Hepatocyte (in vitro differentiated cells): Measurements from ENCODE around the gene CD74.

ENCODE experiments used
- EZH2 ChIP-seq: fragments of 200-600 bp; sonication (generic); IDR thresholded peaks from 2 replicates; pipeline ENCODE4 v1.6.1; 2016; ENCODE audit warnings: antibody characterized with exemption, mild to moderate bottlenecking, borderline replicate concordance
- EZH2phosphoT487 ChIP-seq: fragments of 200-600 bp; sonication (generic); IDR thresholded peaks from one replicate; pipeline ENCODE4 v1.6.1; 2018; ENCODE audit warnings: antibody characterized with exemption, mild to moderate bottlenecking, low read depth, moderate library complexity; ENCODE audit not compliant: unreplicated experiment, severe bottlenecking
- TF ChIP-seq, protein P1 (sequence below): fragments of 200-600 bp; sonication (generic); IDR thresholded peaks from 2 replicates; pipeline ENCODE4 v1.5.1; 2016; ENCODE audit warnings: antibody characterized with exemption, mild to moderate bottlenecking; ENCODE audit not compliant: poor library complexity

- TF ChIP-seq, protein P1, sequence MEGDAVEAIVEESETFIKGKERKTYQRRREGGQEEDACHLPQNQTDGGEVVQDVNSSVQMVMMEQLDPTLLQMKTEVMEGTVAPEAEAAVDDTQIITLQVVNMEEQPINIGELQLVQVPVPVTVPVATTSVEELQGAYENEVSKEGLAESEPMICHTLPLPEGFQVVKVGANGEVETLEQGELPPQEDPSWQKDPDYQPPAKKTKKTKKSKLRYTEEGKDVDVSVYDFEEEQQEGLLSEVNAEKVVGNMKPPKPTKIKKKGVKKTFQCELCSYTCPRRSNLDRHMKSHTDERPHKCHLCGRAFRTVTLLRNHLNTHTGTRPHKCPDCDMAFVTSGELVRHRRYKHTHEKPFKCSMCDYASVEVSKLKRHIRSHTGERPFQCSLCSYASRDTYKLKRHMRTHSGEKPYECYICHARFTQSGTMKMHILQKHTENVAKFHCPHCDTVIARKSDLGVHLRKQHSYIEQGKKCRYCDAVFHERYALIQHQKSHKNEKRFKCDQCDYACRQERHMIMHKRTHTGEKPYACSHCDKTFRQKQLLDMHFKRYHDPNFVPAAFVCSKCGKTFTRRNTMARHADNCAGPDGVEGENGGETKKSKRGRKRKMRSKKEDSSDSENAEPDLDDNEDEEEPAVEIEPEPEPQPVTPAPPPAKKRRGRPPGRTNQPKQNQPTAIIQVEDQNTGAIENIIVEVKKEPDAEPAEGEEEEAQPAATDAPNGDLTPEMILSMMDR = no peak
- TF ChIP-seq EZH2 (no peak), EZH2phosphoT487 (no peak)
Measured at GRCh38 chr5:150448952-150449516, 36.3 kb upstream of the CD74 start.
